ENCODE results near the gene CCNC.
A peak's percentile ranks its signal among the peaks of the same experiment; 100 is the strongest.
"Not testable (repeated sequence)": the region's sequence is repeated elsewhere in the genome, so short reads cannot be mapped to it uniquely, and the experiment has no call there.

Gene CCNC

GRCh38 chr6:99602520-99603420 lies 34.3 kb upstream of the CCNC start:
- no peak for DNase-seq

- not testable (repeated sequence) for DNase-seq
These were observed 26.2 kb upstream of the CCNC start for GRCh38 chr6:99594696-99595095.

- no peak for DNase-seq
These were observed 24.4 kb upstream of the CCNC start for GRCh38 chr6:99592900-99593299.

- DNase-seq = no peak
These were observed 23.4 kb upstream of the CCNC start for GRCh38 chr6:99591673-99592364.

GRCh38 chr6:99590728-99591672 lies 22.5 kb upstream of the CCNC start:
- no peak for DNase-seq

GRCh38 chr6:99589907-99590493 lies 21.5 kb upstream of the CCNC start:
- no peak for DNase-seq

- DNase-seq = no peak
These were observed 20.8 kb upstream of the CCNC start for GRCh38 chr6:99589290-99589672.

GRCh38 chr6:99588618-99589289 lies 20.3 kb upstream of the CCNC start:
- DNase-seq = peak; percentile 68

- no peak for DNase-seq
These were observed 19.3 kb upstream of the CCNC start for GRCh38 chr6:99587792-99588191.

GRCh38 chr6:99579781-99580180 lies 11.3 kb upstream of the CCNC start:
- DNase-seq = no peak

- no peak for DNase-seq
These were observed 7.2 kb upstream of the CCNC start for GRCh38 chr6:99575544-99576227.

- no peak for DNase-seq
These were observed 5.6 kb upstream of the CCNC start for GRCh38 chr6:99573980-99574617.

GRCh38 chr6:99563056-99563723 lies 5.3 kb downstream of the CCNC start:
- no peak for DNase-seq

GRCh38 chr6:99560668-99561067 lies 7.8 kb downstream of the CCNC start:
- DNase-seq = no peak

- DNase-seq = no peak
These were observed 9.4 kb downstream of the CCNC start for GRCh38 chr6:99559057-99559456.

GRCh38 chr6:99553888-99554287 lies 14.6 kb downstream of the CCNC start:
- no peak for DNase-seq

- no peak for DNase-seq
These were observed 18.3 kb downstream of the CCNC start for GRCh38 chr6:99550046-99550748.

GRCh38 chr6:99548706-99549105 lies 19.8 kb downstream of the CCNC start:
- no peak for DNase-seq

GRCh38 chr6:99547526-99547925 lies 20.9 kb downstream of the CCNC start:
- DNase-seq = no peak

- no peak for DNase-seq
These were observed 23.0 kb downstream of the CCNC start for GRCh38 chr6:99545442-99545841.

Measured in NCI-H510A (cell line).